IMR-90 (cell line): ENCODE results near the gene ITGAL. TPM values are rescaled to one million over a fixed set of nuclear protein-coding genes. Genes with fewer than 3 reads are reported as not detected.
A peak's percentile ranks its signal among the peaks of the same experiment; 100 is the strongest.

Experiments used
- ATAC-seq: fragments of 200-7000 bp; cut with Tn5 transposase; 2 replicates; pipeline ENCODE4 v1.9.1; 2020; ENCODE audit warnings: low read depth, mild to moderate bottlenecking, moderate library complexity
- BruUV-seq: library from RNA; stranded (reverse); fragments of 400-500 nt; replicated peaks from 2 replicates; lab custom pipeline; 2021; lab: Mats Ljungman, UMichigan
- CTCF ChIA-PET: fragments of 300-600 bp; formaldehyde crosslinking; extraction: SDS; loops from one replicate; lab custom pipeline; 2021; ENCODE audit warnings: antibody characterized with exemption; lab: Yijun Ruan, JAX
- POLR2A ChIA-PET: fragments of 300-600 bp; sonication (Branson Sonifier 250); formaldehyde crosslinking; loops from one replicate; lab custom pipeline; 2022; ENCODE audit warnings: antibody characterized with exemption; ENCODE audit not compliant: unreplicated experiment; lab: Charles Lee
- DNase-seq: peaks from one replicate; pipeline ENCODE4 v3.0.0; 2013
- H2AFZ ChIP-seq: replicated peaks from 2 replicates; pipeline ENCODE3; 2013; ENCODE audit warnings: low read length, mild to moderate bottlenecking; ENCODE audit not compliant: poor library complexity
- H2AK5ac ChIP-seq: 2 replicates; pipeline ENCODE4 v1.6.1; 2013; ENCODE audit warnings: low read depth, low read length, inconsistent platforms
- H2AK9ac ChIP-seq: replicated peaks from 2 replicates; pipeline ENCODE3; 2013; ENCODE audit warnings: mild to moderate bottlenecking, low read depth, low read length, moderate library complexity; ENCODE audit not compliant: poor library complexity
- H2BK120ac ChIP-seq: 2 replicates; pipeline ENCODE4 v1.6.1; 2013; ENCODE audit warnings: low read depth, low read length, inconsistent platforms
- H2BK15ac ChIP-seq: 3 replicates; pipeline ENCODE4 v1.6.1; 2013; ENCODE audit warnings: low read depth, low read length, inconsistent platforms
- H2BK20ac ChIP-seq: 2 replicates; pipeline ENCODE4 v1.6.1; 2013; ENCODE audit warnings: low read depth, mild to moderate bottlenecking, inconsistent platforms, low read length, moderate library complexity
- H2BK5ac ChIP-seq: 2 replicates; pipeline ENCODE4 v1.6.1; 2013; ENCODE audit warnings: mild to moderate bottlenecking, low read depth, low read length, inconsistent platforms; ENCODE audit not compliant: poor library complexity, severe bottlenecking
- H3K14ac ChIP-seq: replicated peaks from 2 replicates; pipeline ENCODE4 v1.6.1; 2013; ENCODE audit warnings: low read depth, low read length, inconsistent platforms
- H3K18ac ChIP-seq: 2 replicates; pipeline ENCODE4 v1.6.1; 2013; ENCODE audit warnings: low read depth, low read length, control low read depth
- H3K23ac ChIP-seq: 2 replicates; pipeline ENCODE4 v1.6.1; 2013; ENCODE audit warnings: low read depth, low read length, inconsistent platforms
- H3K27ac ChIP-seq: 2 replicates; pipeline ENCODE4 v1.5.1; 2013; ENCODE audit warnings: mild to moderate bottlenecking, control low read depth, low read length; ENCODE audit not compliant: insufficient read depth
- H3K27me3 ChIP-seq: 2 replicates; pipeline ENCODE4 v1.6.1; 2013; ENCODE audit warnings: low read length; ENCODE audit not compliant: control insufficient read depth, insufficient read depth
- H3K36me3 ChIP-seq: 2 replicates; pipeline ENCODE4 v1.6.1; 2013; ENCODE audit warnings: low read length, mixed read lengths; ENCODE audit not compliant: control insufficient read depth, insufficient read depth
- H3K4ac ChIP-seq: 2 replicates; pipeline ENCODE4 v1.6.1; 2013; ENCODE audit warnings: low read depth, low read length, inconsistent platforms
- H3K4me1 ChIP-seq: 2 replicates; pipeline ENCODE4 v1.6.1; 2013; ENCODE audit warnings: low read length, mixed read lengths; ENCODE audit not compliant: control insufficient read depth, insufficient read depth
- H3K4me2 ChIP-seq: 2 replicates; pipeline ENCODE4 v1.6.1; 2013; ENCODE audit warnings: low read depth, mild to moderate bottlenecking, control low read depth, low read length, moderate library complexity
- H3K4me3 ChIP-seq: 2 replicates; pipeline ENCODE4 v1.5.1; 2013; ENCODE audit warnings: low read depth, mild to moderate bottlenecking, control low read depth, low read length, moderate library complexity; ENCODE audit not compliant: insufficient read depth
- H3K56ac ChIP-seq: 2 replicates; pipeline ENCODE4 v1.6.1; 2013; ENCODE audit warnings: low read length, inconsistent platforms; ENCODE audit not compliant: insufficient read depth; ENCODE audit errors: extremely low read depth
- H3K79me1 ChIP-seq, 2 experiments: 2 replicates each; pipeline ENCODE4 v1.6.1; 2013; ENCODE audit warnings: low read length in 2 of 2, inconsistent platforms in 1 of 2, low read depth in 1 of 2
- H3K9ac ChIP-seq: 2 replicates; pipeline ENCODE4 v1.6.1; 2013; ENCODE audit warnings: low read depth, low read length, control low read depth
- H3K9me1 ChIP-seq: 2 replicates; pipeline ENCODE4 v1.6.1; 2013; ENCODE audit warnings: low read length, inconsistent platforms; ENCODE audit not compliant: insufficient read depth
- H3K9me3 ChIP-seq: 2 replicates; pipeline ENCODE4 v1.6.1; 2013; ENCODE audit warnings: low read length; ENCODE audit not compliant: control insufficient read depth, insufficient read depth
- H4K20me1 ChIP-seq: 2 replicates; pipeline ENCODE4 v1.6.1; 2013; ENCODE audit warnings: low read length, inconsistent platforms; ENCODE audit not compliant: insufficient read depth
- H4K5ac ChIP-seq: 2 replicates; pipeline ENCODE4 v1.6.1; 2013; ENCODE audit warnings: mild to moderate bottlenecking, low read depth, low read length, control low read depth
- H4K8ac ChIP-seq, 2 experiments: 2 replicates each; pipeline ENCODE4 v1.6.1; 2013; ENCODE audit warnings: low read depth in 2 of 2, low read length in 2 of 2, control low read depth in 1 of 2, inconsistent platforms in 1 of 2
- H4K91ac ChIP-seq: 2 replicates; pipeline ENCODE4 v1.6.1; 2013; ENCODE audit warnings: low read depth, low read length, inconsistent platforms; ENCODE audit not compliant: insufficient read depth
- BHLHE40 ChIP-seq: fragments of 150-350 bp; IDR thresholded peaks from 2 replicates; pipeline ENCODE4 v1.6.1; 2016; ENCODE audit warnings: mild to moderate bottlenecking, low read depth, low read length
- CHD1 ChIP-seq: IDR thresholded peaks from 2 replicates; pipeline ENCODE4 v1.6.1; 2012; ENCODE audit warnings: low read depth, low read length, improper control_type of control experiment
- FOS ChIP-seq: fragments of 150-350 bp; IDR thresholded peaks from 2 replicates; pipeline ENCODE4 v1.6.1; 2016; ENCODE audit warnings: low read depth, low read length
- MAFK ChIP-seq: IDR thresholded peaks from 2 replicates; pipeline ENCODE4 v1.6.1; 2012; ENCODE audit warnings: low read depth, low read length, improper control_type of control experiment
- MAZ ChIP-seq: IDR thresholded peaks from 2 replicates; pipeline ENCODE4 v1.6.1; 2012; ENCODE audit warnings: low read depth, mild to moderate bottlenecking, low read length, improper control_type of control experiment, moderate library complexity, borderline replicate concordance
- MXI1 ChIP-seq: IDR thresholded peaks from 2 replicates; pipeline ENCODE4 v1.6.1; 2012; ENCODE audit warnings: low read depth, mild to moderate bottlenecking, low read length, moderate library complexity, borderline replicate concordance
- NFE2L2 ChIP-seq: fragments of 150-350 bp; IDR thresholded peaks from 2 replicates; pipeline ENCODE4 v1.6.1; 2016; ENCODE audit warnings: low read depth, mild to moderate bottlenecking, low read length
- POLR2A ChIP-seq: IDR thresholded peaks from 2 replicates; pipeline ENCODE4 v1.6.1; 2012; ENCODE audit warnings: mild to moderate bottlenecking, low read depth, low read length
- RAD21 ChIP-seq: IDR thresholded peaks from 2 replicates; pipeline ENCODE4 v1.6.1; 2012; ENCODE audit warnings: low read length, improper control_type of control experiment
- RCOR1 ChIP-seq: IDR thresholded peaks from 2 replicates; pipeline ENCODE4 v1.6.1; 2012; ENCODE audit warnings: mild to moderate bottlenecking, low read length, improper control_type of control experiment; ENCODE audit not compliant: insufficient replicate concordance
- RFX5 ChIP-seq: IDR thresholded peaks from 2 replicates; pipeline ENCODE4 v1.8.0; 2012; ENCODE audit warnings: low read depth, mild to moderate bottlenecking, low read length, moderate library complexity
- SMC3 ChIP-seq: fragments of 150-350 bp; IDR thresholded peaks from 2 replicates; pipeline ENCODE4 v1.6.1; 2016; ENCODE audit warnings: low read depth, mild to moderate bottlenecking, antibody characterized with exemption, low read length, moderate library complexity
- WGBS, 2 experiments: methylation state at CpG; one replicate each; pipeline versions ENCODE4 v1.1.5 to v1.1.7; 2013; ENCODE audit warnings: missing lambda C conversion rate in 2 of 2; ENCODE audit not compliant: insufficient read length in 1 of 2; ENCODE audit errors: extremely low coverage in 2 of 2; 5-methylcytosine and 5-hydroxymethylcytosine counted together
- dilution Hi-C: fragments of 300-500 bp; cut with HindIII; formaldehyde crosslinking; loops from one replicate; pipeline ENCODE4 v1.14.3; 2018; ENCODE audit warnings: low sequenced_read_pairs; ENCODE audit not compliant: unreplicated experiment
- in situ Hi-C: fragments of 300-500 bp; cut with MboI; formaldehyde crosslinking; loops from 3 replicates; pipeline ENCODE4 v1.14.3; 2019; ENCODE audit warnings: low sequenced_read_pairs, inconsistent platforms, mixed read lengths
- intact Hi-C: fragments of 100-400 bp; cut with micrococcal nuclease; formaldehyde crosslinking; loops from 2 replicates; pipeline ENCODE4 v1.10.0; 2022
- polyA plus RNA-seq, 3 experiments: library from polyadenylated mRNA; depleted of rRNA; stranded (reverse); fragments of >200 nt; gene quantifications; 2 replicates each; pipeline ENCODE4 v1.2.3, GENCODE V29; 2012; ENCODE audit warnings: low replicate concordance in 1 of 3
- total RNA-seq: library from RNA; depleted of rRNA; stranded (reverse); fragments of >200 nt; gene quantifications from 2 replicates; pipeline ENCODE4 v1.2.3, GENCODE V29; 2012
- TF ChIP-seq, protein P1 (sequence below): fragments of 150-350 bp; IDR thresholded peaks from 2 replicates; pipeline ENCODE4 v1.6.1; 2016; ENCODE audit warnings: low read depth, mild to moderate bottlenecking, low read length, moderate library complexity, borderline replicate concordance
- TF ChIP-seq, protein P2 (sequence below): fragments of 150-350 bp; IDR thresholded peaks from 2 replicates; pipeline ENCODE4 v1.6.1; 2017; ENCODE audit warnings: mild to moderate bottlenecking, antibody characterized with exemption, low read length, low read depth
- TF ChIP-seq, protein P3 (sequence below): conservative IDR thresholded peaks from 2 replicates; pipeline ENCODE4 v1.5.1; 2012; ENCODE audit warnings: mild to moderate bottlenecking, low read depth, low read length, improper control_type of control experiment

The ITGAL gene
- total and polyA plus RNA-seq, 2 of the 4 experiments (the other 2 are of a cell fraction) = not detected

DNA sequence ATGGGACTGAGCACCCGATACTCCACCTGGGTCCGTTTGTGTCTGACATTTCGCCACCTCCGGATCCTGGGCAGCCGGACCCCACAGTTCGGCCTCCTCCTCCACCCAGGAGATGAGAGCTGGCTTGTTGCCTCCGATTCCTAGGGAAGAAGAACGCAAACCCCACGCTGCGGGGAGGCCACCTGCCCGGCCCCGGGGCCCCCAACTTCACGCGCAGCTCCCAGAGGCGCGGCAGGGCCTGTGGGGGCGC is 85.1 kb downstream of the ITGAL start:
- peak overlapping the region; percentile 91 for H2AFZ ChIP-seq
- peak overlapping the region; percentile 67 for H3K9ac ChIP-seq
- H4K91ac ChIP-seq = peak overlapping the region; percentile 20; the same call in 1 of the 2 replicates
- peaks cover 23% of the 10 kb centered on the region for H3K36me3 ChIP-seq
- H3K56ac ChIP-seq = no peak overlapping the region
- peak overlapping the region; percentile 73 for H3K14ac ChIP-seq
- in situ Hi-C loops = no loop called here
- peak overlapping the region; percentile 50 for H2AK5ac ChIP-seq
- H3K27me3 ChIP-seq = no peaks in the 10 kb centered on the region
- H3K18ac ChIP-seq = no peak overlapping the region
- ATAC-seq (no peak), DNase-seq (no peak)
- BruUV-seq = no TSS peak
- peak overlapping the region; percentile 69 for H3K23ac ChIP-seq
- peak overlapping the region; percentile 90 for H2AK9ac ChIP-seq
- peak overlapping the region; percentile 66 for H3K4ac ChIP-seq
- no peaks in the 10 kb centered on the region for H3K4me1 ChIP-seq
- H3K27ac ChIP-seq = peak overlapping the region; percentile 82
- no peaks in the 10 kb centered on the region for H3K9me3 ChIP-seq
- peak overlapping the region; percentile 17 to 74 for H4K8ac ChIP-seq
- dilution Hi-C loops = no loop called here
- H2BK5ac ChIP-seq = peak overlapping the region; percentile 80
- TF ChIP-seq RAD21 = no peak
- no peak for TF ChIP-seq NFE2L2
- TF ChIP-seq, protein P1, sequence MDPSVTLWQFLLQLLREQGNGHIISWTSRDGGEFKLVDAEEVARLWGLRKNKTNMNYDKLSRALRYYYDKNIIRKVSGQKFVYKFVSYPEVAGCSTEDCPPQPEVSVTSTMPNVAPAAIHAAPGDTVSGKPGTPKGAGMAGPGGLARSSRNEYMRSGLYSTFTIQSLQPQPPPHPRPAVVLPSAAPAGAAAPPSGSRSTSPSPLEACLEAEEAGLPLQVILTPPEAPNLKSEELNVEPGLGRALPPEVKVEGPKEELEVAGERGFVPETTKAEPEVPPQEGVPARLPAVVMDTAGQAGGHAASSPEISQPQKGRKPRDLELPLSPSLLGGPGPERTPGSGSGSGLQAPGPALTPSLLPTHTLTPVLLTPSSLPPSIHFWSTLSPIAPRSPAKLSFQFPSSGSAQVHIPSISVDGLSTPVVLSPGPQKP = no peak
- no peak for TF ChIP-seq SMC3
- no peak for TF ChIP-seq BHLHE40
- TF ChIP-seq, protein P2, sequence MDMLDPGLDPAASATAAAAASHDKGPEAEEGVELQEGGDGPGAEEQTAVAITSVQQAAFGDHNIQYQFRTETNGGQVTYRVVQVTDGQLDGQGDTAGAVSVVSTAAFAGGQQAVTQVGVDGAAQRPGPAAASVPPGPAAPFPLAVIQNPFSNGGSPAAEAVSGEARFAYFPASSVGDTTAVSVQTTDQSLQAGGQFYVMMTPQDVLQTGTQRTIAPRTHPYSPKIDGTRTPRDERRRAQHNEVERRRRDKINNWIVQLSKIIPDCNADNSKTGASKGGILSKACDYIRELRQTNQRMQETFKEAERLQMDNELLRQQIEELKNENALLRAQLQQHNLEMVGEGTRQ = no peak
- no peak for TF ChIP-seq RCOR1
- no peak for TF ChIP-seq CHD1
- TF ChIP-seq, protein P3, sequence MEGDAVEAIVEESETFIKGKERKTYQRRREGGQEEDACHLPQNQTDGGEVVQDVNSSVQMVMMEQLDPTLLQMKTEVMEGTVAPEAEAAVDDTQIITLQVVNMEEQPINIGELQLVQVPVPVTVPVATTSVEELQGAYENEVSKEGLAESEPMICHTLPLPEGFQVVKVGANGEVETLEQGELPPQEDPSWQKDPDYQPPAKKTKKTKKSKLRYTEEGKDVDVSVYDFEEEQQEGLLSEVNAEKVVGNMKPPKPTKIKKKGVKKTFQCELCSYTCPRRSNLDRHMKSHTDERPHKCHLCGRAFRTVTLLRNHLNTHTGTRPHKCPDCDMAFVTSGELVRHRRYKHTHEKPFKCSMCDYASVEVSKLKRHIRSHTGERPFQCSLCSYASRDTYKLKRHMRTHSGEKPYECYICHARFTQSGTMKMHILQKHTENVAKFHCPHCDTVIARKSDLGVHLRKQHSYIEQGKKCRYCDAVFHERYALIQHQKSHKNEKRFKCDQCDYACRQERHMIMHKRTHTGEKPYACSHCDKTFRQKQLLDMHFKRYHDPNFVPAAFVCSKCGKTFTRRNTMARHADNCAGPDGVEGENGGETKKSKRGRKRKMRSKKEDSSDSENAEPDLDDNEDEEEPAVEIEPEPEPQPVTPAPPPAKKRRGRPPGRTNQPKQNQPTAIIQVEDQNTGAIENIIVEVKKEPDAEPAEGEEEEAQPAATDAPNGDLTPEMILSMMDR = no peak
- no peak for TF ChIP-seq MAFK
- no peak for TF ChIP-seq FOS
- no peak for TF ChIP-seq RFX5
- TF ChIP-seq POLR2A = no peak
- no peak for TF ChIP-seq MAZ
- no peak for TF ChIP-seq MXI1
- no peak overlapping the region for H2BK120ac ChIP-seq
- ChIA-PET CTCF (interaction anchor here (1.6 kb wide), 1 partner anchor 22 kb away, joined by 5 read pairs; no protein-coding TSS in a partner anchor), POLR2A (no interaction called here)
- H2BK20ac ChIP-seq = no peak overlapping the region
- peak overlapping the region; percentile 3; the same call in 1 of the 2 replicates for H4K5ac ChIP-seq
- no peak overlapping the region for H2BK15ac ChIP-seq
- H3K4me3 ChIP-seq = peak overlapping the region; percentile 73
- H4K20me1 ChIP-seq = no peaks in the 10 kb centered on the region; the same call in 1 of the 2 replicates
- WGBS, 2 experiments = 0% methylated on average over 6 of the region's 17 CpGs; no CpG with 5 or more reads in 1 of the 2 experiments
- peaks cover 4% of the 10 kb centered on the region; the same call in 1 of the 2 replicates for H3K9me1 ChIP-seq
- peak overlapping the region; percentile 81 for H3K4me2 ChIP-seq
- peaks cover 16 to 40% of the 10 kb centered on the region in 2 experiments; a peak in 2 of 4 replicates for H3K79me1 ChIP-seq
- intact Hi-C loops = no loop called here
